HG03457 (cell line): Measurements from ENCODE around the gene RBM38.
A peak's percentile ranks its signal among the peaks of the same experiment; 100 is the strongest.

Source experiments
- ATAC-seq: cut with Tn5 transposase; IDR thresholded peaks from one replicate; pipeline ENCODE4 v1.9.1; 2021; ENCODE audit warnings: moderate number of reproducible peaks; ENCODE audit not compliant: unreplicated experiment

The RBM38 gene

DNA sequence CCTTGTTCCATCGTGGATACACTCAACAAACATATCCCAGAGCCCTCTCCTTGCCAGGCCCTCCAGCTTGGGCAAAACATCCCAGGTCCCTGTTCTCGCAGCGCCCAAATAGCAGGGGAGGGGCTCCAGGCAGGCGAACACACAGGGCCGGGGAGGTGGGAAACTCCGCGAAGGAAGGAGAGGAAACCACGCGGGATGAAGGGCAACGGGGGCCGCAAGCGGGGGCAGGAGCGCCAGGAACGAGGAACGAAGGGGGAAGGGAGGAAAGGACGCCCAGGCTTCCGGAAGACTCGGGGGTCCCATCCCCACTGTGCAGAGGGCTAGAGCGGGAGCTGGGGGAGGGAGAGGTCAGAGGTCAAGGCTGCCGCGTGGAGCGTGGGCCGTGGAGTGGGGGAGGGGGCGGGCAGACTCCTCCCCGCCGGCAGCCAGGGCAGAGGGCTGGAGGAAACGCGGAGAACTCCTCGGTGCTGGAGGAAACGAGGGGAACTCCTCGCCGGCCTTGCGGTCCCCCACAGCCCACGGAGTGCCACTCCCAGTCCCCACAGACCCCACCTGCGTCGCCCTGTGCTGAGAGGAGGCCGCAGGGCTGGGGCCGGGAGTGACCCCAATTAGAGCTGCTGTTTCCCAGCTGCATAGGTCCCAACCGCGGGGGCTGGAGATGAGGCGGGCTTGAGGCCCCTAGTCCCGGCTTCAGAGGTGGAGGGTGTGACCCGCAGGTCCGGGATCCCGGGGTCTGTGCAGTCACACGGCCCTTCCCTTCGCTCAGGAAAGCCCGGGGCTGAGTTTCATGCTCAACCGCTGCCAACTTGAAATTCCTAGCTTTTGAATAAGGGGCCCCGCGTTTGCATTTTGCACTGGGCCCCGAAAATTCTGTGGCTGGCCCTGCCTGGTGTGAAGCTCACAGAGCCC, 1.2 kb upstream of the RBM38 start:
- ATAC-seq, result no peak

GRCh38 chr20:57391439-57392301, 474 bp downstream of the RBM38 start:
- no peak for ATAC-seq

GRCh38 chr20:57392512-57393271, 1.5 kb downstream of the RBM38 start:
- ATAC-seq, result peak; percentile 22

DNA sequence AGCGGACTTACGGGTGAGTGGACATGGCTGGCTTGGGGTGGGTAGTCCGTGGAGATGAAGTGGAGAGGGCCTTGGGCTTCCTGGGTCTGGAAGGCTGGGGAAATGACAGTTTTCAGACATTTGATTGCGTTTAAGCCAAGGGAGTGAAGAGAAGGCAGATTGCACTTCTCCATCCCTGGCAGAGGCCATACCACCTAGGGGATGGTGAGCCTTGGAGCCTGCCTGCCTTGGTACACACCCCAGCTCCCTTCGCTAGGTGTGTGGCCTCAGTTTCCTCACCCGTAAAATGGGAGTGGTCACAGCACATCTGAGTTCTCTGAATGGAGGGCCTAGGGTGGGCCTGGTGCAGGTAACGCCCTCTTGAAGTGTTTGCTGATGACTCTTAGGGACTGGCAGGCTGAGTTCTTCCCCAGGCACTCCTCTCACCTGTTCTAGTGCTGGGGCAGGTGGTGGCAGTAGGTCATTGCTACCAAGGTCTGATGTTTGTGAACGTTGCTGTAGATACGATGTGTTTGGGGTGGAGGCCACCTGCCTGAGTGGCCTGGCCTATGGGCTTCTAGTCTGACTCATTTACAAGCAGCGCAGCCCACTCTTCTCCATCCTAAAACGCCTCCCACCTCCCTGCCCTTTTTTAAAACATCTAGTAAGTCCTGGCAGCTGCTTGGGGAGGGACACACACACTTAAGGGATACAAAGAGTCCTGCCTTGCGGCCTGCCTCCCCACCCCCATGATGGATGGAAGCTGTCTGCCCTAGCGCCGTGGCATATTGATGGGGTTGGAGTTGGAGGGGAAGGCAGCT, 2.3 kb downstream of the RBM38 start:
- ATAC-seq, result no peak

- no peak for ATAC-seq
Measured at GRCh38 chr20:57394121-57395082, 3.2 kb downstream of the RBM38 start.

DNA sequence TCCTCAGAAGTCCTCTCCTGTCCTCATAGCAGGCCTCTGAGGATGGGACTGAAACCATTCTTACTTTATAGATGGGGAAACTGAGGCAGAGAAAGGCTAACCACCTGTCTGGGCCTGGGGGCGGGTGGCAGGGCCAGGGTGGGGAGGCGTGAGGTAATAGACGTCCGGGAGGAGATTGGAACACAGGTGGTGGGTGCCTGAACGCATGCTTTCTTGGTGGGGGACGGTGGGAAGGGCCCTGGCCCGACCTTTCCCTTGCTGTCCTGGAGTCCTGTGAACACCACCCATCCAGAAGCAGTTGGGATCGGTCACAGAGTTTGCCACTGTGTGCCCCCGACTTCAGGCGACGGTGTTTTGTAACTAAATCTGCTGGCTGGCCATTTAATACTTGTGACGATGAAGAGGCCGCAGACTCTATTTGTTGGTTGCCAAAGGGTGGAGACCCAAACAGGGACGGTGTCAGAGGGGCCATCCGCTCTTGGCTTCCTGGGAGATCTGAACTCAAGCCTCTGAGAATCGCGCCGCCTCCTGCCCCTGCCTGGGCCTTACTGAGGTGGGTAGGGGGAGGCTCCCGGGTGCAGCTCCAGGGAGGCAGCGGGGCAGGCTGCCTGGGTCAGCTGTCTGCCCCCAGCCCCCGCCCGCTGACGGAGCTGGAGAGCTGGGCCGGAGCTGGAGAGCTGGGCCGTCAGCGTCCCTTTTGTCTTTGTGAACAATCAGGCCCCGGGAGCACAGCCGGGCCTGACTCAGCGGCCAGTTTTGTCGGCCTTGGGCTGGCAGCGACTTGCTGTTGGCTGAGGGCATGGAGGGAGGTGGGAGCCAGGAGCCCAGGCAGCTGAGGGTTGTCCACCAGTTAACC, 4.1 kb downstream of the RBM38 start:
- ATAC-seq, result no peak

- no peak for ATAC-seq
Measured at GRCh38 chr20:57396212-57396983, 5.2 kb downstream of the RBM38 start.

DNA sequence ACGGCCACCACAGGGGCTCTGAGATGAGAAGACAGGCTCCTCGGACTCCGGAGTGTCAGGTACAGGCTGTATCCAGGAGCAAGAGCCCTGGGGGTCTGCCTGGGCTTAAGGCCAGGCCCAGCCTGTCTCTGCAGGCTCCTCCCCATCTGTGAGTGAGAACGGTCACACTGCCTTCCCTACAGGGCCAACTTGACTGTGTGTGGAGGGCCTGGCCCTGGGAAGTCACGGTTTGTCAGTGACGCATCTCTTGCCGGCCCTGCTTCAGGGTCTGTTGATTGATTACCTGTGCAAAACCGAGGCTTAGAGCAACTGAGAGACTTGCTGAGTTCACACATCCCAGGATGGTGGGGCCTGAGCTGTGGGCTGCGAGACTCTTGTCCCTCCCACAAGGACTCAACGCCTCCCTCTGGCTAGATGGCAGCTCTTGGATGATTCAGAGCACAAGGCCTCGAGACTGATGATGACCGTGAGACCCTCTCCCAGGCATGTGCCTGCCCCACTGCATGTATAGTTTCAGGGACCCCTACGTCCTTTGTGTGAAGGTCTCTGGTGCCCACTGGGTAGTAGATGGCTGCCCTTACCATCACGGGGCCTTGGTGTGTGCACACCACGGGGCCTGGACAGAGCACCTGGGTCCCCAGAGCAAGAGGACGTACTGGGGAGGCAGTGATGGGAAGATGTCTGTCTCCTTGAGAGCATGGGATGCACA, 5.9 kb downstream of the RBM38 start:
- ATAC-seq, result no peak

DNA sequence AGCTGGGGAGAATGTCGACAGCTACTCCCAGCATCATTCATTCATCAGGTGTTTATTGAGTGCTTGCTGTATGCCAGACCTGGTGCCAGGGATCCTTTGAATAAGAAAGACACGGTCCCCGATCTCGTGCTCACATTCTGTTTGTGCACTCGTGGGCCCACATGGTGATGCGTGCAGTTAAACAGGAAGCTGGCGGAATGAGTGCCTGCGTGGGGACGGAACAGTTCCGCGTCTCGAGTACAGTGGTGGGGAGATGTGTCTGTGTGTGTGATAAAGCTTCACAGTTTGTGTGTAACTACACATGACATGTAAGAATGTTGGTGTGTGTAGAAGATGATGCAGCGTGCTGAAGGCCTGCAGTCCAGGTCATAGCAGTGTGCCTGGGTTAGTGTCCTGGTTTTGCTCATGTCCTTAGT, 6.5 kb downstream of the RBM38 start:
- no peak for ATAC-seq

GRCh38 chr20:57398231-57398821, 7.1 kb downstream of the RBM38 start:
- ATAC-seq, result peak; percentile 41

DNA sequence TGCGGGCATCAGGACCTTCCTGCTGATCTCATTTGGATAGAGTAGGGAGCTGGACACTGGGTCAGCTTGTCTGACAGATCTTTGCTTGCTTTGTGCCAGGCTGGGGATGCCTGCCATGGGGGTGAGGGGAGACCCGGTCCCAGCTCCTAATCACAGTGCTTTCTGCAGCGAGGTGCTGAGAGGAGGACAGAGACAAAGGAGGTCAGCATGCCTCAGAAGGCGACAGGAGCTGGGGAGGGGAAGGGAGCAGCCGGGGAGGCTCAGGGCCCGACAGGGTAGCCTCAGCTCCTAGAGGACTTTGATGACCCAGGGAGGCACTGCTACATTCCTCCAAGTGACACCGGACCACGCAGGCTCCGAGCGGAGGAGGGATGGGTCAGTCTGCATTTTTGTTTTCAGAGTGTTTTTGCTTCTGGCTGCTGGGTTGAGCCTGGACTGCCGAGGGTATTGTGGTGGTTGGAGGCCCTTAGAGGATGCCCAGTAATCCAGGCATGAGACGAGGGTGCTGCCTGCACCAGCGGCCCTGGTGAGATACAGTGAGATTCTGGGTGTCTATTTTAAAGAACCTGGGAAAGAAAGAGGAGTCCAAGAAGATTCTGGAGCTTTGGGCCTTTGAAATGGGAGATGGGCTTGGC, 7.8 kb downstream of the RBM38 start:
- no peak for ATAC-seq

DNA sequence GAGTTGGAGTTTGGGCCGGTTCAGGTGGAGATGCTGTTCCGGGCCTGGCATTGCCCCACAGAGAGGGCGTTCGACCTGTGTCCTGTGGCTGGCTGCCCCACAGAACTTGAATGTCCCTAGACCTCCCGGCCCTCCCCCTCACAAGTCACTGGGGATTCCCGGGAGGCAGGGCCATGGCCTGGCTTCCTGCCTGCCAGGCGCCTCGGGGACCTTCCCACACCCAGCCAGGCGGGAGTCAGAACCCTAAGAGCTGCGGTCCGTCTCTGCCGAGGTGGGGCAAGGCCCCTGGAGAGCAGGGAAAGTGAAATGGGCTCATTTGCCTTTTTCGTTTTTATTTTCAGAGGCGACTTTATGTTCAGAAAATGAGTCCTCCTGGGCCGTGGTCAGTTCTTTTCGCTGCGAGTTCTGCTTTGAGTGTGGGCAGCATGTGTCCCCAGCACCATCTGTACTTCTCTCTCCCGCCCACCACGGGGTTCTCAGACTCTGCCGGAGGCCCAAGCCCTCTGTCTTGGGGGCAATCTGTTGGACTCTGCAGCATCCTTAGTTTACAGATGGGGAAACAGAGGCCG, 8.5 kb downstream of the RBM38 start:
- peak; percentile 49 for ATAC-seq

GRCh38 chr20:57400231-57400701, 9.1 kb downstream of the RBM38 start:
- ATAC-seq, result no peak

DNA sequence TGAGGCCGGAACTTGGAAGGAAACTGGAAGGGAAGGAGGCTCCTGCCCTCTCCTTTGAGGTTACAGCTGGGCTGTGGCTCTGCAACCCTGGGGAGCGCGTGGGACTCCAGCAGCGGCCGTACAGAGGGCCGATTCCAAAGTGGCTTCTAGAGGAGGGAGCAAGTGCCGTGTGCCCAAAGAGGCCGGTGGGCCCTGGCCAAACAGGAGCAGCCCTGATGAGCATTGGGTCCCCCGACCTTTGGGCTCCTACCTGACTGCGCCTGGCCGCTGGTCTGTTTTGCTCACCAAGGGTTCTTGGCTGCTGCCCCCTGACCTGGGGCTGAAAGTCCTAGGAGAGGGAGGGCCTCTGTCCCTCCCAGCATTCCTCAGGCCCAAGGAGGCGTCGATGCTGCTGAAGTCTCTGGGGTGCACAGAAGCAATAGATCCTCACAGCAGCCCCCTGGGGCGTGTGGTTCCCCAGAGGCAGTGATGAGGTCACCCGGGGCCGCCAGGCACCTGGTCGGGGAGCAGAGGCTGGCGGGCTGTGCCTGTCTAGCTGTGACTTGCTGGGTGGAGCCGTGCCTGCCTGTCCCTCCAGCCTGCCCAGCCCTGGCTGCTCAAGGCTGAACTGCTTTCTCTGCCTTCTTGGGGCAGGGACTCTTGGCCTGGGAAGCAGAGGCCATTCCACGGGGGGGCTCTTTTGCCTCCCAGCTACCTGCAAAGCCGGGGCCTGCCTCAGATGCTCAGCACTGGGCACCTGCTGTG, 9.8 kb downstream of the RBM38 start:
- no peak for ATAC-seq

DNA sequence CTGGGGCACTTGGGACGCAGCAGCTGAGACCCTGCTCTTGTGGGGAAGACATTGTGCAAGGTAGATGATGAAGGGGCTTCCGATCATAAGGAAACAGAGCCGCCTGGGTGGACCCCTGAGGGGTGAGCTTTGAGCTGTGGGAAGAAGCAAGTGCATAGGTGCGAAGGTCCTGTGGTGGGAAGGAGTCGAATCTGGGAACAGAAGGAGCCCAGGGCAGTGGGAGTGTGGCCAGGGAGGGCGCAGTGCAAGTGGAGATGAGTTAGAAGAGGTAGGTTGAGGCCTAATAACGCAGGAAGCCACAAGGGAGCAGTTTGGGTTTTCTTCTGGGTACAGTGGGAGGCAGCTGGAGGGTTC, 10.3 kb downstream of the RBM38 start:
- no peak for ATAC-seq
